HG03342 (cell line): ENCODE results near the gene CTAG1B.
"Not testable (repeated sequence)": the region's sequence is repeated elsewhere in the genome, so short reads cannot be mapped to it uniquely, and the experiment has no call there.

Experiments used
- ATAC-seq: cut with Tn5 transposase; IDR thresholded peaks from one replicate; pipeline ENCODE4 v1.9.1; 2021; ENCODE audit warnings: mild to moderate bottlenecking, moderate library complexity; ENCODE audit not compliant: unreplicated experiment

Gene CTAG1B

GRCh38 chrX:154619182-154619581 lies at the start of gene CTAG1B:
CTAG1B (minus strand) TSS chrX:154619282; CDS start chrX:154619218, 64 bp downstream.
- not testable (repeated sequence) for ATAC-seq

- ATAC-seq: no peak
Observed at GRCh38 chrX:154661899-154662298, 42.8 kb upstream of the CTAG1B start.

GRCh38 chrX:154661170-154661569 lies 42.1 kb upstream of the CTAG1B start:
- ATAC-seq: no peak

- ATAC-seq: no peak
Observed at GRCh38 chrX:154660541-154660940, 41.5 kb upstream of the CTAG1B start.

GRCh38 chrX:154658957-154659356 lies 39.9 kb upstream of the CTAG1B start:
- no peak for ATAC-seq

- no peak for ATAC-seq
Observed at GRCh38 chrX:154658187-154658586, 39.1 kb upstream of the CTAG1B start.

GRCh38 chrX:154657226-154657805 lies 38.2 kb upstream of the CTAG1B start:
- ATAC-seq: no peak

GRCh38 chrX:154655786-154656185 lies 36.7 kb upstream of the CTAG1B start:
- no peak for ATAC-seq

- no peak for ATAC-seq
Observed at GRCh38 chrX:154655346-154655745, 36.3 kb upstream of the CTAG1B start.

GRCh38 chrX:154654925-154655324 lies 35.8 kb upstream of the CTAG1B start:
- no peak for ATAC-seq

- ATAC-seq: no peak
Observed at GRCh38 chrX:154654372-154654771, 35.3 kb upstream of the CTAG1B start.

GRCh38 chrX:154653413-154653812 lies 34.3 kb upstream of the CTAG1B start, which contains the start of gene CTAG2:
CTAG2 (minus strand) TSS chrX:154653579; CDS start chrX:154653515, 64 bp downstream.
- not testable (repeated sequence) for ATAC-seq

- ATAC-seq: no peak
Observed at GRCh38 chrX:154653048-154653401, 33.9 kb upstream of the CTAG1B start.

- ATAC-seq: no peak
Observed at GRCh38 chrX:154652311-154653047, 33.4 kb upstream of the CTAG1B start.

- ATAC-seq: no peak
Observed at GRCh38 chrX:154650221-154650510, 31.1 kb upstream of the CTAG1B start.

GRCh38 chrX:154649503-154650220 lies 30.6 kb upstream of the CTAG1B start:
- ATAC-seq: no peak

GRCh38 chrX:154648931-154649330 lies 29.8 kb upstream of the CTAG1B start:
- ATAC-seq: no peak

GRCh38 chrX:154645745-154646378 lies 26.8 kb upstream of the CTAG1B start:
- ATAC-seq: not testable (repeated sequence)

- ATAC-seq: not testable (repeated sequence)
Observed at GRCh38 chrX:154643708-154644107, 24.6 kb upstream of the CTAG1B start.

GRCh38 chrX:154641740-154642139 lies 22.7 kb upstream of the CTAG1B start:
- ATAC-seq: not testable (repeated sequence)

- not testable (repeated sequence) for ATAC-seq
Observed at GRCh38 chrX:154633661-154634060, 14.6 kb upstream of the CTAG1B start.

- ATAC-seq: not testable (repeated sequence)
Observed at GRCh38 chrX:154630949-154631348, 11.9 kb upstream of the CTAG1B start.
